SKM-1 (cell line): Measurements from ENCODE around the gene NRP1.

Source experiments
- DNase-seq: peaks from one replicate; lab custom pipeline; 2025; ENCODE audit not compliant: unreplicated experiment; lab: John Stamatoyannopoulos, UW

The NRP1 gene

DNA sequence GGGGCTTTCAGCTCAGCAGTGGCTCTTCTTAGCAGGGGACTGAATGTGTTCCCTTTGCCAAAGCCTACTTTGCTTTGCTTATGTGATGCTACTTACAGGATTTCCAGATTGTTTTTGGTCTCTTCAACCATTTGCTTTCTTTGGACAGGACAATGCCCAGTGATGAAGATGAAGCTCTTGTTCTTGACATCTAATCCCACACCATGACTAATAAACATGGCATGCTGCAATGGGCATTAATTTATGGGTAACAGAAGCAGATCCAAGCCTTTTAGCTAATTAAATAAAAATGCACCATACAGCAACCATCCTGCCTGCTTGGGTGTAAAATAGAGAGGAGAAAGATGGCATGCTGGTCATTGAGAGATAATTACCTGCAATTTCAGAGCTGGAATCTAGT, 200.9 kb downstream of the NRP1 start:
- no peak for DNase-seq

- no peak for DNase-seq
Measured at GRCh38 chr10:33132626-33133025, 201.8 kb downstream of the NRP1 start.

DNA sequence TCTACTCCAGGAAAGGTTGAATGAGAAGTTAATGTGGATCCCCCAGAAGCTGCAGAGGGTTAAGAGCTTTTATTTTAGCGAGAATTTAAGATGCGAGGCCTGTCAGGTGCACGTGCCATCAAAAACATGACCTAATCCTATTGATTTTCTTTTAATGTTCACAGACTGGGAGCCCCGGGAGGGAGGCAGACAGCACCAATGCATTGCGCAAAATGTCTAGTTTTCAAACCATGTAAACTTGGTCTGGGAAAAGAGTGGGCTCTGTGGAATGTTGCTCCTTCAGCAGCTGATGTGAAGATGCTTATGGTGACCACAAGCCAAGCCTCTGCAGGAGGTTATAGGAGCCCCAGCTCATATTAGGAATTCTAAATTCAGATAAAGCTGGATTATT, 204.5 kb downstream of the NRP1 start:
- DNase-seq, result no peak

DNA sequence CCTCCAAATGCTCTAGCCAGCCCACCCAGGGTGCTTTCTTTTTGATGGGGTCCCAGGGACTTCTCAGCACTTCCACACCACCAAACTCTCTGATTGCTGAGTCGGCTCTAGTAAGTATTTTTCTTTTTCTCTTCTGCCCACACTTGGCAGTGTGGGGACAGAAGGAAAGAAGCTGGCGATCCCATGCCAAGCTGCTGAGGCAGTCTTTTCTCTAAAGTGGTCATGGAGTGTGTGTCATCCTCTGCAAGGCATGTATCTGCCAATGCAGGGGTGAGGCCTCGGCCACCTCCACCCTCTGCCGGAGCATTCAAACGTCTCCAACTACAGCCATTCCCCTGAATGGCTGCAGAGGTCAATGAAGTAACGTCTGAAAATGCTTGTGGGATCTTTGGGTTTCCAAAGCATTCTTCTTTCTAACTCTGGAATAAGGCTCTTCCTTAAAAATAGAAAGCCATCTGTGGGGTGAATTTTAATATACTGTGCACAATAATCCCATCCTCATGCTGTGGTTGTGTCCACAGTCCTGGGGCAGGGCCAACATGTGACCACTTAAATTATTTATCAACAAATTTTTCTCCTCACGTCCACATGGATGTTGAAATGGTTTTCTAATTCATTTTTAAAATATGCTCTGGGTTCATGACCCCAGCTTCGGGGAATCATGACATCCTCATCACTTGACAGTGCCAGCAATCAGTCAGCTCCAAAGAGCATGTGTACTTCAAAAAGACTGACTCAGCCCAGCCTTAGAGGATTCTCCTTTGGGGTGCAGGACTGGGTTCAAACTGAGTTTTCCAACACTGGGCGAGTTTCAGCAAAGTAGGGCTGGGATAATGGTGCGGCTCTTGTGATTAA, 205.1 kb downstream of the NRP1 start:
- DNase-seq, result no peak

DNA sequence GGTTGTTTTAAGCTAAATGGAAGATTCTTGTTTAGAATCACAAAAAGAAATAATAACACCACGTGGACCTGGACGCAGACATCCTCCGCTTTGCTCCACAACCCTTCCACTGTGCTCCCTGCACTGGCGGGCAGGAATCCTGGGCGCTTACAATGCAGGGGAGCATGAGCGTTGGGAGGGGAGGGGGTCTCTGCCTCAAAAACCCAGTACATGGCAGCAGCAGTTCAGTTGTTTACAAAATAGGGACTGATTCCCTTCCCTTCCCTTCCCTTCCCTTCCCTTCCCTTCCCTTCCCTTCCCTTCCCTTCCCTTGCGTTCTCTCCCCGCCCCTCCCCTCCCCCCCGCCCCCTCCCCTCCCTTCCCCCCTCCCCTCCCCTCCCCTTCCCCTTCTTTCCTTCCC, 206.8 kb downstream of the NRP1 start:
- DNase-seq, result no peak
